Adrenal gland (tissue), 5 donors: Measurements from ENCODE around the gene C19orf47.

Experiments used
- POLR2A ChIP-seq, 2 donors: fragments of 450-650 bp; IDR thresholded peaks; one replicate each; pipeline ENCODE4 v1.6.1; 2017; ENCODE audit warnings: antibody characterized with exemption in 2 of 2, mild to moderate bottlenecking in 2 of 2, moderate library complexity in 1 of 2
- TF ChIP-seq, protein P1 (sequence below), 6 experiments: fragments of 450-650 bp in 4 of 6; fragments of 200-600 bp in 2 of 6; sonication (generic) in 1 of 6; IDR thresholded peaks; 1 replicate in 5 of 6; 2 replicates in 1 of 6; pipeline versions ENCODE4 v1.5.1 to v1.8.0; 2016 to 2021; ENCODE audit warnings: antibody characterized with exemption in 6 of 6, mild to moderate bottlenecking in 2 of 6, moderate library complexity in 1 of 6
- donor health status: DM: no; HTN: no; CAD: no.

DNA sequence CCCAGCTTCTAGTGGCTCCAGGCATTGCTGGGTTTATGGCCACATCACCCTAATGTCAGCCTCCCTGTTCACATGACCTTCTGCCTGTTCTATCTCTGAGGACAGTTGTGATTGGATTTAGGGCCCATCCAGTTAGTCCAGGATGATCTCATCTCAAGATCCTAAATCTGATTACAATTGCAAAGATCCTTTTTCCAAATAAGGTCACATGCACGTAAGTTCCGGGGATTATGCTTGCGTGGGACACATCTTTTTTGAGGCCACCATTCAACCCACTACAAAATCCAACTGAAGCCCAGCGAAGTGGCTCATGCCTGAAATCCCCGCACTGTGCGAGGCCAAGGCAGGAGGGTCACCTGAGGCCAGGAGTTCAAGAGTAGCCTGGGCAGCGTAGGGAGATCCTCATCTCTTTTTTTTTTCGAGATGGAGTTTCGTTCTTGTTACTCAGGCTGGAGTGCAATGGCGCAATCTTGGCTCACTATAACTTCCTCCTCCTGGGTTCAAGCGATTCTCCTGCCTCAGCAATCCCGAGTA is 12.6 kb upstream of the C19orf47 start:
- TF ChIP-seq, protein P1, sequence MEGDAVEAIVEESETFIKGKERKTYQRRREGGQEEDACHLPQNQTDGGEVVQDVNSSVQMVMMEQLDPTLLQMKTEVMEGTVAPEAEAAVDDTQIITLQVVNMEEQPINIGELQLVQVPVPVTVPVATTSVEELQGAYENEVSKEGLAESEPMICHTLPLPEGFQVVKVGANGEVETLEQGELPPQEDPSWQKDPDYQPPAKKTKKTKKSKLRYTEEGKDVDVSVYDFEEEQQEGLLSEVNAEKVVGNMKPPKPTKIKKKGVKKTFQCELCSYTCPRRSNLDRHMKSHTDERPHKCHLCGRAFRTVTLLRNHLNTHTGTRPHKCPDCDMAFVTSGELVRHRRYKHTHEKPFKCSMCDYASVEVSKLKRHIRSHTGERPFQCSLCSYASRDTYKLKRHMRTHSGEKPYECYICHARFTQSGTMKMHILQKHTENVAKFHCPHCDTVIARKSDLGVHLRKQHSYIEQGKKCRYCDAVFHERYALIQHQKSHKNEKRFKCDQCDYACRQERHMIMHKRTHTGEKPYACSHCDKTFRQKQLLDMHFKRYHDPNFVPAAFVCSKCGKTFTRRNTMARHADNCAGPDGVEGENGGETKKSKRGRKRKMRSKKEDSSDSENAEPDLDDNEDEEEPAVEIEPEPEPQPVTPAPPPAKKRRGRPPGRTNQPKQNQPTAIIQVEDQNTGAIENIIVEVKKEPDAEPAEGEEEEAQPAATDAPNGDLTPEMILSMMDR (IDR thresholded peaks at IDR 0.05): no peak
- TF ChIP-seq POLR2A (IDR thresholded peaks at IDR 0.05): no peak
